NT2/D1 (cell line): ENCODE results near the gene TIAL1.

Source experiments
- SUZ12 ChIP-seq: IDR thresholded peaks from 2 replicates; pipeline ENCODE4 v1.6.1; 2011; ENCODE audit not compliant: insufficient read length, insufficient read depth; ENCODE audit errors: extremely low read depth
- YY1 ChIP-seq: IDR thresholded peaks from 2 replicates; pipeline ENCODE4 v1.6.1; 2011; ENCODE audit not compliant: insufficient read length, insufficient read depth

DNA sequence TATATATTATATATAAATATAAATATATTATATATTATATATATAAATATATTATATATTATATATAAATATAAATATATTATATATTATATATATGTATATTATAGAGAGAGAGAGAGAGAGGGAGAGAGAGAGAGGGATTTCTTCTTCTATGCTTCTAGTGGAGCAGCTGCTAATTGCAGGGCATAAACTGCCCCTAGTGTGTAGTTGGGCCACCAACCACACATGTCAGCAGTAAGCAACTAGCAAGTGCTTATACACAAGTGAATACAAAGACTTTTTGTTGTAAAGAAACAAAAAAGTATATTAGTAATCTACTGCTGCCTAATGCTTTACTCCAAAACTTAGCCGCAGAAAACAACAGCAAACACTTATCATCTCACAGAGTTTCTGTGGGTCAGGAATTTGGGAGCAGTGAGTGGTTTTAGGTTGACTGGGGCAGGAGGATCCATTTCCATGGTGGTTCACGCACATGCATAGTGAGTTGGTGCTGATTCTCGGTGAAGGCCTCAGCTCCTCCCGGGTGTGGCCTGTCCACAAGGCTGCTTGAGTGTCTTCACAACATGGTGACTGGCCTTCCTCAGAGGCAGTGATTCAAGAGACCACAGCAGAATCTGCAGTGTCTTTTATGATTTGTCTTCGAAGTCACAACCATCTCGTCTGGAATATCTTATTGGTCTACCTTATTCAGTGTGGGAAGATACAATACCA, 29.0 kb upstream of the TIAL1 start:
- TF ChIP-seq SUZ12 (no peak), YY1 (no peak)
